COLO668 (cell line): Measurements from ENCODE around the gene ATF6B.

Experiments
- DNase-seq: peaks from one replicate; lab custom pipeline; 2025; ENCODE audit not compliant: unreplicated experiment; lab: John Stamatoyannopoulos, UW

Gene ATF6B

GRCh38 chr6:32127717-32128592 lies at the start of gene ATF6B:
Gene ATF6B (minus strand): TSS chr6:32128246. CDS start chr6:32128207, 39 bp downstream.
- peak; percentile 92 for DNase-seq

- DNase-seq: peak; percentile 44
Measured at GRCh38 chr6:32177183-32177787, 49.2 kb upstream of the ATF6B start.

GRCh38 chr6:32176476-32177182 lies 48.6 kb upstream of the ATF6B start:
- DNase-seq: no peak

DNA sequence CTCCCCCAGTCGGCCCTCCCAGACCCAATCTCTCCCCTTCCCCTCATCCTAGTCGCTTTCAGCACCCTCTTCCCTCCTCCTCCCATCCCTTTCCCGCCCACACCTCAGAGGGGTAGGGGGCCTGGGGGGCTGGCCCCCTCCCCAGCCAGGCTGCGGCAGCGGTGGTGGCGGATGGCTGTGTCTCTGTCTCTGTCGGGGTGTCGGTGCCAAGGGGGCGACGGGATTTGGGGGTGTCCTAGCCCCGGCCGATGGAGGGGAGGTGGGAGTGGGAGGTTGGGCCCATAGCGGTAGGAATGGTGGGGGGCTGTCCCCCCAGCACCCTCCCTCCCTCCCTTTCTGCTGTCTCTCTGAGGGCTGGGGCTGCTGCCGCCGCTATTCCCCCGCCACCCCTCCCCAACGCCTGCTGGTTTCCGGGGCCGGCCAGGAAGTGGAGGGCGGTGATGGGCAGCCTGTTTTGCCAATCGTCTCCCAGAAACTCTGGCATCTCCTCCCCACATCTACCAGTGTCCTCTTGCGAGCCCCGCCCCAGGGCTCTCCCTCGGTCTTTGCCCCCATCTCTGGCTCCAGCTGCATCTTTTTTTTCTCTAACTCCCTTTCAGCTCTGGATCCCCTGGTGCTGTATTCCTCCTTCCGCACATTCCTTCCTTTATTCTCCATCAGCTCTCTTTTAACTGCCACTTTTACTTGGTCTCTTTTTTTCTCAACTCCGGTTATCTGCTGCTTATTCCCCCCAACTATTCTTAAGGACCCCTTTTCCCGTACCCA lies 47.8 kb upstream of the ATF6B start, which contains the start of gene AGPAT1:
TSS of gene AGPAT1 (minus strand) at position 374 of the 765 bp plus-strand sequence. CDS start 4,588 bp downstream, outside the sequence.
- DNase-seq: peak; percentile 93

GRCh38 chr6:32175322-32175710 lies 47.3 kb upstream of the ATF6B start:
- DNase-seq: no peak

- DNase-seq: no peak
Measured at GRCh38 chr6:32174416-32174815, 46.4 kb upstream of the ATF6B start.

GRCh38 chr6:32173051-32173727 lies 45.1 kb upstream of the ATF6B start:
- DNase-seq: no peak

- DNase-seq: no peak
Measured at GRCh38 chr6:32171234-32171633, 43.2 kb upstream of the ATF6B start.

DNA sequence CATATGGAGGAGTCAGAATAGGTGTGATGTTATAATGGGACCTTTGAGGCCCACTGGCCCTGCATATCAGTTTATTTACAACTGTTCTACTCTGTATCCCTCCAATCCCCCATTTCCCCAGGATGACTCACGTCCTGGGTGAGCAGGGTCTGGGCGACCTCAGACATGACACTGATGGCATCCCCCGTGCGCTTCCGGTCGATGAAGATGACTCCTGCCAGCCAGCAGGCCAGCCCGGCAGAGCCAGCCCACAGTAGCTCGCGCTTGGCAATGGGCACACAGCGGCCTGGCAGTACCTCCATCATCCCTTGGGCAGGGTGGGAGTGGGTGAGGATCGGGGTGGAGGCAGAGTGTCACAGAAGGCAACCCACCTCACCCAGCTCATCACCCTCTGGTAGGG lies 42.2 kb upstream of the ATF6B start:
- DNase-seq: no peak

DNA sequence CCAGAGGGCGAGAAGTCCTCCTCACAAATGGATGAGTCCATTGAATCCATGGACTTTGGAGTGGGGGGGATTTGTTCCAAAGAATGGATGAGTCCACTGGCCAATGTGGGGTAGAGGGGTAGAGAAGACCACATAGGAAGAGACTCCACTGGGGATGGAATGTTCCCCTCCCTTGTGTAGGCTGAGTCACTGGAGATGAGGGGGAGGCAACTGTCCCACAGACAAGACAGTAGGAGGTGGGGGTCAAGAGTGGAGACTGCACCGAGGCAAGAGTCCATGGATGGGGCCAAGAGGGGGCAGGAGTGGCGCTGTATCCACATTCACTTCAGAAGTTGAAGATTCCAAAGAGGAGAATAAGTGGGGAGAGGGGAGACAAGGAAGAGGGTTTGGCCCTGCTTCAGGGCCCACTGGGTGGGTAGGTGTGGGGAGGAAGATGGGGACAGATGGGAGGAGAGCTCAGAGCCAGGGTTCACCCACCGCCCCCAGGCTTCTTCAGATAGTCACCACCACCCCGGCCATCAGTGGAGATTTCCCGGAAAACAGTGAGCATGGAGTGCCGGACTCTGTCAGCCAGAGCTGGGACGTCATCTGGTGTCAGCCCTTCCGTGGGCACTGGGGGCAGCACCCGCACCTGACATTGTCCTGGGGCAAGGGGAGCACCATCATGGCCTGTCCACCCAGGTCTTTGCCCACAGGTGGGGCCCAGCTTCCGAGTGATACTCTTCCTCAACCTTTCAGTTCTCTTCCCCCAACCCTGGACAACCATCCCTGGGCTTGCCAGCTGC lies 41.0 kb upstream of the ATF6B start:
- no peak for DNase-seq

- DNase-seq: no peak
Measured at GRCh38 chr6:32168350-32168749, 40.3 kb upstream of the ATF6B start.

DNA sequence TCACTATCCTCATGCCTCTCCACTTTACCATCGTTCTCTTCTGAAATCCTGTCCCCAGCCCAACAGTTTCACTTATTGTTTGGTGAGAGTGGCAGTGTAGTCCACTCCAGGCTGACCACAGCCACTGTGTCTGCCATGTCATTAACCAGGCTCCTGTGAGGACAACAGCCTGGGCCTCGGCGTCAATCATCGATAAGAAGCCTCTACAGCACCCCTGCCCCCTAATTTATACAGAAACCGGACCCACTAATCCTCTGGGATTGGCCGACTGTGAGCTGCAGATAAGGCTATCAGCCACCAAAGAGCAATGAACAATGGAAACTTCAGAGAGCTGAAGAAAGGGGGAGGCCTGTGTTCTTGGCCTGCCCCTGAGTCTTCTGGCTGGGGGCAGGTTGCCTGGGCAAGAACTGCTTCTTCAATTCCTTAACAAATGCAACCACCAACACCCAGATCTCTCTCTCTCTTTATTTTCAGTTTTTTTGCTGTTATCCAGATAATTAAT lies 39.8 kb upstream of the ATF6B start:
- DNase-seq: peak; percentile 15

- peak; percentile 87 for DNase-seq
Measured at GRCh38 chr6:32167154-32167760, 39.2 kb upstream of the ATF6B start.

DNA sequence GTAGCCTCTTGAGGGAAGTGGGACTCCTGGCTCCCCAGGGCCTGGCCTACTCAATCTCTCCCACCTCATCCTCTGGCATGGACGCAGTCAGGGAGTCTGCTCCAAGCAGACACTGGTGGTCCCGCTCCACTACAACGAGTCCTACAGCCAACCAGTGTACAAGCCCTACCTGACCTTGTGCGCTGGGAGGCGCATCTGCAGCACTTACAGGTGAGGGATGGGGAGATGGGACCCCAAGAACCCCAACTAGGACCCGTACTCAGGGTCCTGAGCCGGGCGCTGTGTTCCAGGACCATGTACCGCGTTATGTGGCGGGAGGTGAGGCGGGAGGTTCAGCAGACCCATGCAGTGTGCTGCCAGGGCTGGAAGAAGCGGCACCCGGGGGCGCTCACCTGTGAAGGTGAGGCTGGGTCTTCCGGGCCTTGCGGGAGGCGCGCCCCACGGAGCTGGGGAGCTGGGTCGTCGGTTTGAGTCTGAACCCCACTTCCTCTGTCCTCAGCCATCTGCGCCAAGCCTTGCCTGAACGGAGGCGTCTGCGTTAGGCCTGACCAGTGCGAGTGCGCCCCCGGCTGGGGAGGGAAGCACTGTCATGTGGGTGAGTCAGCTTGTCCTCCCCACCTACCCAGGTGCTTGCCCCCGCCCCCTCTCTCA lies 38.5 kb upstream of the ATF6B start:
- DNase-seq: peak; percentile 86

DNA sequence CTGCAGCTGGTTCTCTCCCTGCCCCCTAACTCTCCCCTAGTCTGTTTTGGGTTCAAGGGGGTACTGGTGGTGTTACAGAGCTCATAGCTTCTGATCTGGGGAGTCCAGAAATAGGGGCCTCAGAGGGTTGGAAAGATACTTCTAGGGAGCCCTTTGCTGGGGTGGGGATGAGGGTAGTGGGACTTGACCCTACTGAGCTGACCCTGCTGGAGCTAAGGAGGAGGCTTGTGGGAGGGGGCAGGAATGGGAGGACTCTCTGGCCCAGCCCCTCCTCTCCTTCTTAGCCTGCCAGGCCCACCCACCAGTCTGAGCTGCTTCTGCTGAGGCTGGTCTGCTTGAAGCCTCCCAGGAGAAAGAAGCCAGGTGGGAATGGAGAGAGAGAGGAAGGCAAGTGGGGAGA lies 36.2 kb upstream of the ATF6B start, which contains the start of gene EGFL8:
TSS of gene EGFL8 (plus strand) at position 301 of the 400 bp plus-strand sequence. CDS start 1,571 bp downstream, outside the sequence.
- DNase-seq: no peak

DNA sequence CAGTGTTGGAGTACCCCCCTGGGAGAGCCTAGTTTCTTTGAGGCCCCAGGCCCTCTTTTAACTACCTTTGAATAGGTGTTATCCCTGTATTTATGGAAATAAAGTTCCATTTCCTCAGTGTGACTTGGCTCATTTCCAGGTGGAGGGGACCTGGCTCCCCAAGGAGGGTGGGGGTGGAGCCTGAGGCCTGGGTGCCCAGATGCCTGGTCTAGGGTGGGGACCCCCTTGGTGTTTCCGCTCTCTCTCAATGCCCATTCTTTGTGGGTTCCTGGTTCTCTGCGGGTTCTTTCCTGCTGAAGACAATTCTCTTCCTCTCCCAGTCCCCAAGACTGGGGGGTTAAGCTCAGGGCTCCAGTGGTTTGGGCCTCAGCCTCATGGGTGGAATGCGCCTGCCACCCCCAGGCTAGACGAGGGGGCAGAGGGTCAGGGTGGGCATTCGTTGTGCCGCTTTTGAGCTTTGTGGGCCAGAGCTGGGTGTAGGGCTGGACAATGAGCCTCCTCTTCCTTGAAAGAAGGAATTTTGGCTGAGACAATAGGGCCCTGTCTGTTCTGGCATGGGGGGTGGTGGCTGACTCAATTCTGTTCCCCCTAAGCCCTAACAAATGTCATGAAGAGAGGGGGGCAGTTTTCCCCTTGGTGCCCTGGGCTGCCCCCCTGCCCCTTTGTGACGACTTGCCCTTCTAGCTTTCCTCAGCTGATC lies 35.7 kb upstream of the ATF6B start:
- DNase-seq: no peak

GRCh38 chr6:32158052-32158451 lies 30.0 kb upstream of the ATF6B start:
- no peak for DNase-seq

- no peak for DNase-seq
Measured at GRCh38 chr6:32156891-32157290, 28.8 kb upstream of the ATF6B start.
